Measurements from ENCODE around the gene SYTL2. TPM values are rescaled to one million over a fixed set of nuclear protein-coding genes. Genes with fewer than 3 reads are reported as not detected.

Gene SYTL2
- total RNA-seq, 6 experiments from 2014 or later, result 23.2 to 39.5 (median 27.4) TPM

DNA sequence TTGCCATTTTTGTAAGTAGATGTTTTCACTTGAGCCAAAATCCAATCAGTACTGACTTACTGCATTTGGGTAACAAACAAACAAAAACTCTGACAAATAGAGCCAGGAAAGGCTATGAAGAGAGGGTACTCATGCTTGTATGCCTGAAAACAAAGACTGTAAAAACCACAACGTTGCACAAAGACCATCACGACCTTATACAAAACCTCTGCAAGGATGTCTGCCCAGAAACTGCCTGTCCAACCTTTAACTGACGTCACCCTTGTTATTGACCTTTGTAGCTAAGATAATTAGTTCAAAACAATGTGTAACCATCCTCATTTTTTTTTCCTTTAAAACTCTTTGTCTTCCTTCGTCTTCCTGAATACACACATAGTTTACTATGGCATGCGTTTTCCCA is 145.2 kb downstream of the SYTL2 start:
- H3K36me3 Mint-ChIP-seq (ENCODE audit: low read depth), result peaks cover 32% of the 10 kb centered on the region
- peak overlapping the region; percentile 47 for H3K27ac Mint-ChIP-seq
- TF ChIP-seq, protein P1, sequence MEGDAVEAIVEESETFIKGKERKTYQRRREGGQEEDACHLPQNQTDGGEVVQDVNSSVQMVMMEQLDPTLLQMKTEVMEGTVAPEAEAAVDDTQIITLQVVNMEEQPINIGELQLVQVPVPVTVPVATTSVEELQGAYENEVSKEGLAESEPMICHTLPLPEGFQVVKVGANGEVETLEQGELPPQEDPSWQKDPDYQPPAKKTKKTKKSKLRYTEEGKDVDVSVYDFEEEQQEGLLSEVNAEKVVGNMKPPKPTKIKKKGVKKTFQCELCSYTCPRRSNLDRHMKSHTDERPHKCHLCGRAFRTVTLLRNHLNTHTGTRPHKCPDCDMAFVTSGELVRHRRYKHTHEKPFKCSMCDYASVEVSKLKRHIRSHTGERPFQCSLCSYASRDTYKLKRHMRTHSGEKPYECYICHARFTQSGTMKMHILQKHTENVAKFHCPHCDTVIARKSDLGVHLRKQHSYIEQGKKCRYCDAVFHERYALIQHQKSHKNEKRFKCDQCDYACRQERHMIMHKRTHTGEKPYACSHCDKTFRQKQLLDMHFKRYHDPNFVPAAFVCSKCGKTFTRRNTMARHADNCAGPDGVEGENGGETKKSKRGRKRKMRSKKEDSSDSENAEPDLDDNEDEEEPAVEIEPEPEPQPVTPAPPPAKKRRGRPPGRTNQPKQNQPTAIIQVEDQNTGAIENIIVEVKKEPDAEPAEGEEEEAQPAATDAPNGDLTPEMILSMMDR (IDR thresholded peaks at IDR 0.05), result no peak
- DNase-seq, result no peak
- H3K4me3 Mint-ChIP-seq, result peak overlapping the region; percentile 98; the same call in 1 of the 2 replicates
- peaks cover 22% of the 10 kb centered on the region for H3K4me1 Mint-ChIP-seq (ENCODE audit: low read depth)
- H3K27me3 Mint-ChIP-seq (ENCODE audit: insufficient read depth), result 0 out of 2 replicates have a peak, but pooled peaks cover 3% of the 10 kb centered on the region
- no peaks in the 10 kb centered on the region for H3K9me3 Mint-ChIP-seq

DNA sequence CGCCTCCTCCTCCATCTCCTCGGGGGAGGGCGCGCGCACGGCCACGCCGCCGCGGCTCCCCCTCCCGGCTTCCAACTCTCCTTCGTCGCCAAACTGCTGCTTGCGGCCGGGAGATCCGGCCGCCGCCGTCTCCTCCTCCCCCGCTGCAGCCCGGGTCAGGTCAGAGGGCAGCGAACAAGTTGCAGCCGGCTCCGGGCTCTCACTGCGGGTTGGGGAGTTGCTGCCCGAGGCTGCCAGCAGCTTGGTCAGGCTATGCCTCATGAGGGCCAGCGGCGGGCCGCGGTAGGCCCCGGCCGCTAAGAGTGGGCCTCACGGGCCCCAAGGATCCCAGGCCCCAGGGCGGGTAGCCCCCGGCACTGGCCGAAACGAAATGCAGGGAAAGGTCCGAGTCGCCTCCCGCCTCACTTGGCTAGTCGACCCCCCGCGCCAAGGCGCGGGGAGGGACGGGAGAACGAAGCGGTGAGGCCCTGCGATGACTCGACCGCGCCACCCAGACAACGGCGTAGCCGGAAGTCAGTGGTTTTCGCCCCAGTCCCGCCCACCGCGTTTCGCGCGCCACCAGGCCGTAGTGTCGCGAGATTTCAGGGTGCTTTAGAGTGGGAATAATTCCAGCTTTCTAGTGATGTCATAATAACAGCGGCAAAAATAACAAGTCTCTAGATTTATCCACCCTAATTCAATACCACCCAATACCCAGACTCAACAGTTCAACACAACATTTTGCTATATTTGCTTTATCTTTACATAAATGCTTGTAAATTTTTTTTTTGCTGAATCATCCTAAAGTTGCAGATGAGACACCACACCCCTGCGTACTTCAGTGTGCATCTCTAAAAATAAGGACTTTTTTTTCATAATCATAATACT is 146.1 kb downstream of the SYTL2 start, which contains the start of gene CREBZF:
TSS of gene CREBZF (minus strand) at position 515 of the 867 bp plus-strand sequence. CDS start at position 261, 254 bp downstream.
- peak; percentile 94 for DNase-seq
- Mint-ChIP-seq H3K4me3 (peak within 1 kb of the TSS; percentile 98), H3K27me3 (ENCODE audit: insufficient read depth) (0 out of 2 replicates have a peak, but pooled peaks cover 3% of the 10 kb centered on the region), H3K4me1 (ENCODE audit: low read depth) (peaks cover 31% of the 10 kb centered on the region), H3K27ac (peak within 1 kb of the TSS; percentile 96), H3K36me3 (ENCODE audit: low read depth) (peaks cover 41% of the 10 kb centered on the region), H3K9me3 (no peaks in the 10 kb centered on the region)
- TF ChIP-seq, protein P1 (IDR thresholded peaks at IDR 0.05), result no peak

DNA sequence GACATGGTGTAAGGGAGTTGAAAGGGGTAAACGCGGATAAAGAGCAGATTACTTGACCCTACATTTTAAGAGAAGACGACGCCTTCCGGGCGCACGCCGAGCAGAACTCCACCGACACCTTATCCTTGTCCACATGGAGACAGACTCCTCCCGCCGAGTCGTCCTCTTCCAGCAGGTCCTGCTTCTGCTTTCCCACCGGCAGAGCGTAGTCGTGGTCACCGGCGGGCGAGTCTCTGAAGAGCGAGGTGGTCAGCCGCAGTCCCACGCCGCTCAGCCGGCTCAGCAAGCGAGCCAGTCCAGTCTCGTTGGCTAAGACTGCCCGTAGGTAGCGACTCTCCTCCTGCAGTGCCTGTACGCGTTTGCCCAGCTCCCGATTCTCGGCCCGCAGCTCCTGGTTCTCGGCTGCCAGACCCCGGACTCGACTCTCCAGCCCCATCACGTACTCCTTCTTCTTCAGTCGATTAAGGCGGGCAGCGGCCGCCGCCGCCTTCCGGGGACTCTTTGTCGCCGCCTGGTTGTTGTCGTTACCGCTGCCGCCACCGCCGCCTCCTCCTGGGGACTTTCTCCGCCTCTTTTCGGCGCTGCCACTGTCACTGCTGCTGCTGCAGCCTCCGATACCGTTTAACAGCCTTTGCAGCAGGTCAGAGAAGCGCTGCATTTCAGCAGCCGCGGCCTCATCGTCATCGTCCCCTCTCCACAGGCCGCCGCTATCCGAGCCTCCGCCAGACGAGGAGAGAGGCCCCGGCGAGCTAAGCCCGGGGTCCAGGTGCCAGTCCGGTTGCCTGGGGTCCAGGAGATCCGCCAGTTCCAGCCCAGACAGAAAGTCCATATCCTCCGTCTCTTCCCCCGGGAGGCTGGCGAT is 147.0 kb downstream of the SYTL2 start:
- Mint-ChIP-seq H3K27ac (peak overlapping the region; percentile 96), H3K36me3 (ENCODE audit: low read depth) (peaks cover 49% of the 10 kb centered on the region), H3K27me3 (ENCODE audit: insufficient read depth) (0 out of 2 replicates have a peak, but pooled peaks cover 3% of the 10 kb centered on the region), H3K4me3 (peak overlapping the region; percentile 98), H3K4me1 (ENCODE audit: low read depth) (peaks cover 40% of the 10 kb centered on the region), H3K9me3 (no peaks in the 10 kb centered on the region)
- TF ChIP-seq, protein P1 (IDR thresholded peaks at IDR 0.05), result peak; percentile 73
- peak; percentile 41 for DNase-seq

DNA sequence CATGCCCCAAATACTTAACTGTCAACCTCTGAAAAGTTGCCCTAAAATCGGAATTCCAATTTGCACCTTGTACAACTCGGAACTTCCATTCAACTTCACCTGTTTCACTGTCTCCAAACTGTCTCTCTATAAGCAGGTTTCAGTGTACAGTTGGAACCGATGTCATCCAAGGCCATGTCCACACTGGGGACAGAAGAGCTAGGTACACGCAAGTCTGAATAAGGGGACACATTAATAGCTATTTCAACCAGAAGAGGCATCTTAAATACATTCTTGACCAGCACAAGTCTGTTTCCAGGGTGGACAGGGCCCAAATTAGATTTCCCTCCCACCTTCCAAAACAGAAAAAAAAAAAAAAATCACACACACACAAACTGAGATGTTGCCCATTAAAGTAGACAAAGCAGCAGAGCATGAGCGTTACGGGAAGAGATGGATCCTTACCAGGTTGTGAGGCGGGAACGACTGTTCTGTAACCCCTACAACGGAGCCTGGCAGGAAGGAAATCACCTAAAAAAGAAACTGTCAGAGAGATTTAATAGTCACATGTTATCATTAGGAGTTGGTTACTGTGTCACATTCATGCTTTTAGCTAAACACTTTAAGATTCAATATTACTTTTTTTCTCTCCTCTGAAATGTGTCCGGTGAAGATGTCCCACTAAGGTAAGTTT is 147.7 kb downstream of the SYTL2 start:
- H3K4me3 Mint-ChIP-seq, result peak overlapping the region; percentile 98
- peaks cover 56% of the 10 kb centered on the region for H3K36me3 Mint-ChIP-seq (ENCODE audit: low read depth)
- H3K27ac Mint-ChIP-seq, result peak overlapping the region; percentile 96
- H3K4me1 Mint-ChIP-seq (ENCODE audit: low read depth), result peaks cover 47% of the 10 kb centered on the region
- TF ChIP-seq, protein P1 (IDR thresholded peaks at IDR 0.05), result no peak
- H3K9me3 Mint-ChIP-seq, result no peaks in the 10 kb centered on the region
- 0 out of 2 replicates have a peak, but pooled peaks cover 3% of the 10 kb centered on the region for H3K27me3 Mint-ChIP-seq (ENCODE audit: insufficient read depth)
- no peak for DNase-seq
